ENCODE results near the gene TMEM198. TPM values are rescaled to one million over a fixed set of nuclear protein-coding genes. Genes with fewer than 3 reads are reported as not detected.

Gene TMEM198
- total RNA-seq, 1 donor from 2014 or later, result 2.5 TPM

DNA sequence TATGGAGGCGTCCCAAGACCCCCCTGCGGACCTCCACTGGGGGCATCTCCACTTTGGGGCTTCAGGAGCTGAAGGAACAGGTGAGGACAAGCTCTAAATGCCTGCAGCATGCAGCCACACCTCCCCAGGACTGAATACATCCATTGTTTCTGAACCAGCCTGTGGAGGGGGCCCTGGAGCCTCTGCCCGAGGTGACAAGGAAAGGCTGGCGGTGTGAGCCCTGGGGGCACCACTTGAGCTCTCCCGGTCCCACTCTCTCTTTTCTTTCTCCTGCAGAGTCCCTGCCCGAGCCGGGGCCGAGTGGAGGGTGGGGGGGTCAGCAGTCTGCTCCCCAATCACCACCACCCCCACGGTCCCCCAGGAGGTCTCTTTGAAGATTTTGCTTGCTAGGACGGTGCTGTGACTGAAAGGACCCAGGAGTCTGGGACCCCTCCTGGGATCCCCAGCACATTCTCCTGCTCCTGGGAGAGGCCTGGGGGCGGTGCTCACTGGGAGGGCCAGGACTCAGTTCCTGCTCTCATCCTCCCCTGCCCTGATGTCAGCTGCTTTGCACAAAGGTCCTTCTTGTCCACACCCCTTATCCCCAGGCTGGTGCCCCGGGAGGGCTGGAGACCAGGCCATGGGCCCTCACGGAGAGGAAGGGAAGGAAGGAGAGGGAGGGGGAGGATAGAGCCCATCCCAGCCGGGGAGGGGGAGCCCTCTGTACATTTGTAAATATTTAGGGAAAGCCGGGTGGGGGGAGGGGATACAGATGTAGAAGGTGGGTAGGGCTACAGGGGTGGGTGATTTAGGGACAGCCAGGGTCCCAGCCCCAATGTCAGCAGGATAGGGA lies 6.0 kb upstream of the TMEM198 start:
- Histone ChIP-seq H3K9me3 (replicated peaks) (no peaks in the 10 kb centered on the region), H3K27me3 (ENCODE audit: low read depth) (peaks cover 52% of the 10 kb centered on the region), H3K27ac (replicated peaks) (peak overlapping the region; percentile 33), H3K4me1 (peaks cover 37% of the 10 kb centered on the region), H3K36me3 (peaks cover 32% of the 10 kb centered on the region), H3K4me3 (no peak overlapping the region)
- TF ChIP-seq, protein P1, sequence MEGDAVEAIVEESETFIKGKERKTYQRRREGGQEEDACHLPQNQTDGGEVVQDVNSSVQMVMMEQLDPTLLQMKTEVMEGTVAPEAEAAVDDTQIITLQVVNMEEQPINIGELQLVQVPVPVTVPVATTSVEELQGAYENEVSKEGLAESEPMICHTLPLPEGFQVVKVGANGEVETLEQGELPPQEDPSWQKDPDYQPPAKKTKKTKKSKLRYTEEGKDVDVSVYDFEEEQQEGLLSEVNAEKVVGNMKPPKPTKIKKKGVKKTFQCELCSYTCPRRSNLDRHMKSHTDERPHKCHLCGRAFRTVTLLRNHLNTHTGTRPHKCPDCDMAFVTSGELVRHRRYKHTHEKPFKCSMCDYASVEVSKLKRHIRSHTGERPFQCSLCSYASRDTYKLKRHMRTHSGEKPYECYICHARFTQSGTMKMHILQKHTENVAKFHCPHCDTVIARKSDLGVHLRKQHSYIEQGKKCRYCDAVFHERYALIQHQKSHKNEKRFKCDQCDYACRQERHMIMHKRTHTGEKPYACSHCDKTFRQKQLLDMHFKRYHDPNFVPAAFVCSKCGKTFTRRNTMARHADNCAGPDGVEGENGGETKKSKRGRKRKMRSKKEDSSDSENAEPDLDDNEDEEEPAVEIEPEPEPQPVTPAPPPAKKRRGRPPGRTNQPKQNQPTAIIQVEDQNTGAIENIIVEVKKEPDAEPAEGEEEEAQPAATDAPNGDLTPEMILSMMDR (IDR thresholded peaks at IDR 0.05; ENCODE audit: borderline replicate concordance), result no peak
- intact Hi-C loops (cut with micrococcal nuclease), result no loop called here
- DNase-seq, result no peak

DNA sequence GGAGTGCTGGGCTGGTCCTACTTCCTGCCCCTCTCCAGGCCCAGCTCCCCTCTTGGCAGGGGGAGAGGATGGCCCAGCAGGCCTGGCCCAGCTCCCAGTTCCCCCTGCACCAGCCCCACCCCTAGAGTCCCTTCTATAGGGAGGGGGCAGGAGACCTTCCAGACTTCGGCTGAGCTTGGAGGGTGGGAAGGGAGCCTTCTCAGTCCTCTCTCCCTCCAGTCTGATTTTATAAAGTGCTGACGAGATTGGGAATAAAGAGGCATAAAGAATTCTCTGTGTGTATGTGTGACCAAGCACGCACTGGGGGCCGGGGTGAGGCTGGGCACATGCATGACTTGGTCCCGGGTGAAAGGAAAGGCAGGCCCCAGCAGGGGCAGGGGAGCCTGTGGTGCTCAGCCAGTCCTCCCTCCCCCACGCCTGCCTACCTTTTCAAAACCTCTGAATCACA lies 5.3 kb upstream of the TMEM198 start:
- Histone ChIP-seq H3K36me3 (peaks cover 32% of the 10 kb centered on the region), H3K4me3 (no peak overlapping the region), H3K4me1 (peaks cover 43% of the 10 kb centered on the region), H3K9me3 (replicated peaks) (no peaks in the 10 kb centered on the region), H3K27me3 (ENCODE audit: low read depth) (peaks cover 55% of the 10 kb centered on the region), H3K27ac (replicated peaks) (peak overlapping the region; percentile 33)
- no peak for DNase-seq
- intact Hi-C loops (cut with micrococcal nuclease), result no loop called here
- TF ChIP-seq, protein P1 (IDR thresholded peaks at IDR 0.05; ENCODE audit: borderline replicate concordance), result no peak

DNA sequence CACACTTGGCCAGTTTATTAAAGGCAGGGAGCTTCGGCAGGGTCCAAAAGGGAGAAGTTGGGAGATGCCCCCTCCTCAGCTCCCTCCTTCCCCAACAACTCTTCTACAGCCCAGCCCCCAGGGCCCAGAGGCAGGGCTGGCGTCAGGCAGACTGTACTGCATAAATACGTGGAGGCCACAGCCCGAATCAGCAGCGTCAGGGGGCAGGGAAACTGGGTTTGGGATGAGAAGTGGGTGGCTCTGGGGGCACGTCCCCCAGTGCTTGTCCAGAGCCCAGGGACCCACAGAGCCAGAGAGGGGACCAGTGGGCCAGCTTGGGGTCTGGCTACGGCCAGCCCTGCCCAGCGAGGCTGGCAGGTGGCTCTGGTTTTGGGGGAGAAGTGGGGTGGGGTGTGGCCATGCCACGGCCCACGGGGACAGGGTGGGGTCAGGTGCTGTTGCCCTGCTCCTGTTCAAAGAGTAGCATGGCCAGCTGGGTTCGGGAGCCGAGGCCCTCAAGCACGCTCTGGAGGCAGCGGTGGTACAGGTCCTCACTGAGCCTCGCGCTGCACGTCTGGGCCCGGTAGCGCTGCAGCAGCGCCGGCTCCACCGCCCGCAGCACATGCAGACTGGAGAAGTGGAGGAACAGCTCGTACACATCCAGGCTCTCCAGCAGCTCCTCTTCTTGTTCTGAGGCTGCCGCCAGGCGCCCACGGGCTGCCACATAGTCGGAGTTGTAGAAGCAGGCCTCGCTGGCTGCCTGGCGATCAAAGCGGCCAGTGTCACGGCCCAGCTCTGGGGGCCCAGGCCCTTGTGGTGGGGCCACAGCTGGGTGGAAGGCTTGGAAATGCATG lies 4.7 kb upstream of the TMEM198 start:
- H3K27me3 ChIP-seq (ENCODE audit: low read depth), result peaks cover 55% of the 10 kb centered on the region
- intact Hi-C loops (cut with micrococcal nuclease), result no loop called here
- H3K4me1 ChIP-seq, result peaks cover 49% of the 10 kb centered on the region
- H3K9me3 ChIP-seq (replicated peaks), result no peaks in the 10 kb centered on the region
- TF ChIP-seq, protein P1 (IDR thresholded peaks at IDR 0.05; ENCODE audit: borderline replicate concordance), result no peak
- H3K36me3 ChIP-seq, result peaks cover 32% of the 10 kb centered on the region
- H3K27ac ChIP-seq (replicated peaks), result peak overlapping the region; percentile 33
- no peak for DNase-seq
- H3K4me3 ChIP-seq, result no peak overlapping the region

DNA sequence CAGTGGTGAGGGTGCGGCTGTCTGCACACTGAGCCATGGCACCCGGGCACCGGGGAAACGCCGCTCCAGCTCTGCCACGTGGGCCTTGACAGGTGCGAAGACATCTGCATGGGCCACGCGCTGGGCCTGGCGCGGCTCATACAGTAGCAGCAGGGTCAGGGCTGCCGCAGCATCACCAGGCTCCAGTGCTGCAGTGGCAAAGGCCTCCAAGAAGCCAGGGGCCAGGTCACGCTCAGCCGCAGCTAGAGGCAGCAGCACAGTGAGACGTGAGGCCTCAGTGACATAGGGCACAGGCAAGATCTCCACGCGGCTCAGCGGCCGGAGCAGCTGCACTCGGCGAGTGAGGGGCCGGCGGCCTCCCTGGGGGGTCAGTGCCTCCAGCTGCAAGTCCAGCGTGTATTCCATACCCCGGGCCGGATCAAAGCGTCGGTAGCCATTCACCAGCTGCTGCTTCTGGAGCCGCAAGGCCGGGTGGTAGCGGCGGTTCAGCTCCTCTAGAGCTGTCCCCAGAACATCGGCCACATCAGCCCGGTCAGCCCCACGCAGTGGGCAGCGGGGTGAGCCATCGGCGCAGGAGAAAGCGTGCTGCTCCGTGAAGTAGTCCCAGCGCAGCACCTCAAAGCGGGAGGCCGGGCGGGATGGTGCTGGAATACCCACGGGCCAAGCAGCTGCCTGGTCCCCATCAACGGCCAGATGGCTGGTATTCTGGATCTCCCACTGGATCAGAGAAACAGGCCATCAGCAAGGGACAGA lies 3.7 kb upstream of the TMEM198 start:
- Histone ChIP-seq H3K9me3 (replicated peaks) (no peaks in the 10 kb centered on the region), H3K27ac (replicated peaks) (no peak overlapping the region), H3K4me1 (peaks cover 56% of the 10 kb centered on the region), H3K4me3 (no peak overlapping the region), H3K36me3 (peaks cover 32% of the 10 kb centered on the region), H3K27me3 (ENCODE audit: low read depth) (peaks cover 55% of the 10 kb centered on the region)
- DNase-seq, result no peak
- TF ChIP-seq, protein P1 (IDR thresholded peaks at IDR 0.05; ENCODE audit: borderline replicate concordance), result no peak
- intact Hi-C loops (cut with micrococcal nuclease), result no loop called here
